CD4-positive, alpha-beta T cell treated with Interleukin-6 for 4 hours (primary cell): Measurements from ENCODE around the gene CDK3.
"Not testable (repeated sequence)": the region's sequence is repeated elsewhere in the genome, so short reads cannot be mapped to it uniquely, and the experiment has no call there.

ENCODE experiments used
- DNase-seq: peaks from one replicate; pipeline ENCODE4 v3.0.0-alpha.2; 2020; ENCODE audit warnings: mixed read lengths

Gene CDK3

GRCh38 chr17:76017481-76018339, 17.1 kb downstream of the CDK3 start:
- DNase-seq, result no peak

GRCh38 chr17:76018340-76018680, 17.7 kb downstream of the CDK3 start:
- no peak for DNase-seq

- DNase-seq, result no peak
These were observed 18.1 kb downstream of the CDK3 start for GRCh38 chr17:76018801-76019200.

- no peak for DNase-seq
These were observed 19.3 kb downstream of the CDK3 start for GRCh38 chr17:76019833-76020467.

- no peak for DNase-seq
These were observed 21.6 kb downstream of the CDK3 start for GRCh38 chr17:76022285-76022684.

GRCh38 chr17:76022973-76023899, 22.6 kb downstream of the CDK3 start:
- DNase-seq, result no peak

- no peak for DNase-seq
These were observed 23.2 kb downstream of the CDK3 start for GRCh38 chr17:76023900-76024237.

GRCh38 chr17:76024353-76024752, 23.7 kb downstream of the CDK3 start:
- DNase-seq, result no peak

- no peak for DNase-seq
These were observed 24.6 kb downstream of the CDK3 start for GRCh38 chr17:76025294-76025693.

GRCh38 chr17:76026714-76027158, 26.1 kb downstream of the CDK3 start:
- DNase-seq, result no peak

- DNase-seq, result no peak
These were observed 26.6 kb downstream of the CDK3 start, which contains the start of gene EVPL for GRCh38 chr17:76027159-76027839. TSS of gene EVPL (minus strand) at chr17:76027306. CDS start at chr17:76027198, 108 bp downstream.

GRCh38 chr17:76032073-76032779, 31.6 kb downstream of the CDK3 start:
- DNase-seq, result no peak

GRCh38 chr17:76032780-76033108, 32.1 kb downstream of the CDK3 start:
- no peak for DNase-seq

GRCh38 chr17:76033139-76033538, 32.5 kb downstream of the CDK3 start:
- no peak for DNase-seq

- DNase-seq, result no peak
These were observed 34.0 kb downstream of the CDK3 start for GRCh38 chr17:76034428-76035350.

- no peak for DNase-seq
These were observed 36.0 kb downstream of the CDK3 start for GRCh38 chr17:76036497-76037261.

GRCh38 chr17:76038050-76038449, 37.4 kb downstream of the CDK3 start:
- no peak for DNase-seq

GRCh38 chr17:76039121-76039520, 38.5 kb downstream of the CDK3 start:
- no peak for DNase-seq

GRCh38 chr17:76040376-76040775, 39.7 kb downstream of the CDK3 start:
- no peak for DNase-seq

GRCh38 chr17:76042868-76043267, 42.2 kb downstream of the CDK3 start:
- DNase-seq, result not testable (repeated sequence)
